SK-N-SH treated with all-trans-retinoic acid at 6 μM for 48 hours (cell line): ENCODE measurements around the gene ANTXR2.

Experiments used
- ATAC-seq: fragments of 200-7000 bp; cut with Tn5 transposase; 3 replicates; pipeline ENCODE4 v1.9.1; 2020; ENCODE audit warnings: mild to moderate bottlenecking, moderate library complexity
- BACH2 ChIP-seq: fragments of 250-450 bp; sonication (Bioruptor Pico); IDR thresholded peaks from 2 replicates; pipeline ENCODE4 v1.9.0; 2021; ENCODE audit warnings: mild to moderate bottlenecking, borderline replicate concordance
- CREB5 ChIP-seq: fragments of 250-450 bp; sonication (Bioruptor Pico); IDR thresholded peaks from 2 replicates; pipeline ENCODE4 v1.5.1; 2020; ENCODE audit warnings: low read depth, mild to moderate bottlenecking, moderate library complexity
- CSRNP3 ChIP-seq: fragments of 250-450 bp; sonication (Bioruptor Pico); IDR thresholded peaks from 2 replicates; pipeline ENCODE4 v1.5.1; 2021; ENCODE audit warnings: mild to moderate bottlenecking, moderate library complexity
- ESRRG ChIP-seq: fragments of 250-450 bp; sonication (Bioruptor Pico); IDR thresholded peaks from 2 replicates; pipeline ENCODE4 v1.6.1; 2021; ENCODE audit warnings: mild to moderate bottlenecking
- GLIS3 ChIP-seq: fragments of 250-450 bp; sonication (Bioruptor Pico); IDR thresholded peaks from 2 replicates; pipeline ENCODE4 v1.5.0; 2020; ENCODE audit warnings: mild to moderate bottlenecking, moderate library complexity
- ISL1 ChIP-seq: fragments of 250-450 bp; sonication (Bioruptor Pico); IDR thresholded peaks from 2 replicates; pipeline ENCODE4 v2.1.2; 2022; ENCODE audit warnings: mild to moderate bottlenecking, moderate library complexity
- OSR1 ChIP-seq: fragments of 250-450 bp; sonication (Bioruptor Pico); IDR thresholded peaks from 2 replicates; pipeline ENCODE4 v1.8.0; 2022; ENCODE audit warnings: moderate library complexity, mild to moderate bottlenecking, inconsistent platforms
- PATZ1 ChIP-seq: fragments of 250-450 bp; sonication (Bioruptor Pico); IDR thresholded peaks from 2 replicates; pipeline ENCODE4 v1.8.0; 2020; ENCODE audit warnings: mild to moderate bottlenecking, moderate library complexity, borderline replicate concordance
- POU6F1 ChIP-seq: fragments of 250-450 bp; sonication (Bioruptor Pico); IDR thresholded peaks from 2 replicates; pipeline ENCODE4 v1.8.0; 2021; ENCODE audit warnings: low read depth, mild to moderate bottlenecking, moderate library complexity, borderline replicate concordance
- RARB ChIP-seq: fragments of 250-450 bp; sonication (Bioruptor Pico); IDR thresholded peaks from 2 replicates; pipeline ENCODE4 v1.8.0; 2021; ENCODE audit warnings: mild to moderate bottlenecking, moderate library complexity
- SNAI2 ChIP-seq: fragments of 250-450 bp; sonication (Bioruptor Pico); IDR thresholded peaks from 2 replicates; pipeline ENCODE4 v1.5.0; 2020; ENCODE audit warnings: mild to moderate bottlenecking, moderate library complexity
- TCF4 ChIP-seq: fragments of 250-450 bp; sonication (Bioruptor Pico); IDR thresholded peaks from 2 replicates; pipeline ENCODE4 v1.8.0; 2021; ENCODE audit warnings: mild to moderate bottlenecking, moderate library complexity, borderline replicate concordance
- TSHZ2 ChIP-seq: fragments of 250-450 bp; sonication (Bioruptor Pico); IDR thresholded peaks from 2 replicates; pipeline ENCODE4 v1.5.0; 2020; ENCODE audit warnings: mild to moderate bottlenecking, moderate library complexity
- ZFP30 ChIP-seq: fragments of 450-650 bp; formaldehyde crosslinking; IDR thresholded peaks from 2 replicates; pipeline ENCODE4 v1.5.0; 2022; ENCODE audit warnings: mild to moderate bottlenecking, moderate library complexity
- ZNF565 ChIP-seq: fragments of 450-650 bp; formaldehyde crosslinking; conservative IDR thresholded peaks from 2 replicates; pipeline ENCODE4 v1.5.0; 2020; ENCODE audit warnings: low read depth, mild to moderate bottlenecking, moderate library complexity
- ZNF70 ChIP-seq: fragments of 450-650 bp; formaldehyde crosslinking; IDR thresholded peaks from 2 replicates; pipeline ENCODE4 v1.5.0; 2020; ENCODE audit warnings: mild to moderate bottlenecking, moderate library complexity
- ZNF8 ChIP-seq: fragments of 450-650 bp; formaldehyde crosslinking; IDR thresholded peaks from 2 replicates; pipeline ENCODE4 v1.5.0; 2020; ENCODE audit warnings: mild to moderate bottlenecking, moderate library complexity

ANTXR2 gene

GRCh38 chr4:79948261-79948660, 124.8 kb downstream of the ANTXR2 start:
- TF ChIP-seq ZNF70 (CRISPR knock-in tag) (no peak), ZFP30 (CRISPR knock-in tag) (no peak)
- TF ChIP-seq, all 23 proteins: peak for 0
- ATAC-seq: no peak

GRCh38 chr4:79947386-79947785, 125.6 kb downstream of the ANTXR2 start:
- ATAC-seq: no peak
- TF ChIP-seq ESRRG (CRISPR knock-in tag) (no peak), RARB (no peak), PATZ1 (CRISPR knock-in tag) (no peak), CREB5 (no peak), GLIS3 (CRISPR knock-in tag) (no peak), TCF4 (CRISPR knock-in tag) (no peak), ISL1 (CRISPR knock-in tag) (no peak), ZNF70 (CRISPR knock-in tag) (no peak), OSR1 (CRISPR knock-in tag) (no peak), ZNF8 (CRISPR knock-in tag) (no peak), ZNF565 (no peak), CSRNP3 (no peak)
- TF ChIP-seq, all 23 proteins: peak for 0

- TF ChIP-seq ESRRG (CRISPR knock-in tag) (no peak), ISL1 (CRISPR knock-in tag) (no peak), TSHZ2 (CRISPR knock-in tag) (no peak), ZNF8 (CRISPR knock-in tag) (no peak), ZFP30 (CRISPR knock-in tag) (no peak), GLIS3 (CRISPR knock-in tag) (no peak), PATZ1 (CRISPR knock-in tag) (no peak), POU6F1 (no peak), SNAI2 (CRISPR knock-in tag) (no peak)
These were observed 137.8 kb downstream of the ANTXR2 start for GRCh38 chr4:79935274-79935673.

GRCh38 chr4:79934660-79935059, 138.4 kb downstream of the ANTXR2 start:
- ATAC-seq: no peak
- no peak for TF ChIP-seq BACH2 (CRISPR knock-in tag)

More at GRCh38 chr4:79935274-79935673, 137.8 kb downstream of the ANTXR2 start:
- ATAC-seq: no peak
